Left ventricle myocardium inferior (tissue), 1 donor: ENCODE data around the gene CMIP. TPM values are rescaled to one million over a fixed set of nuclear protein-coding genes. Genes with fewer than 3 reads are reported as not detected.
A peak's percentile ranks its signal among the peaks of the same experiment; 100 is the strongest.

Experiments used
- DNase-seq: peaks from one replicate; pipeline ENCODE4 v3.0.0-alpha.2; 2020
- H3K27ac ChIP-seq: fragments of 200-600 bp; replicated peaks from 2 replicates; pipeline ENCODE4 v1.8.0; 2021
- H3K27me3 ChIP-seq: fragments of 200-600 bp; 2 replicates; pipeline ENCODE4 v1.8.0; 2021; ENCODE audit warnings: low read depth
- H3K36me3 ChIP-seq: fragments of 200-600 bp; 2 replicates; pipeline ENCODE4 v1.8.0; 2021
- H3K4me1 ChIP-seq: fragments of 200-600 bp; 2 replicates; pipeline ENCODE4 v1.8.0; 2021
- H3K4me3 ChIP-seq: fragments of 200-600 bp; 2 replicates; pipeline ENCODE4 v1.8.0; 2021; ENCODE audit warnings: mild to moderate bottlenecking, moderate library complexity
- H3K9me3 ChIP-seq: fragments of 200-600 bp; replicated peaks from 2 replicates; pipeline ENCODE4 v1.8.0; 2021
- CTCF ChIP-seq: fragments of 200-600 bp; IDR thresholded peaks from 2 replicates; pipeline ENCODE4 v1.8.0; 2021; ENCODE audit warnings: antibody characterized with exemption, mild to moderate bottlenecking, borderline replicate concordance
- intact Hi-C: fragments of 100-400 bp; cut with micrococcal nuclease; formaldehyde crosslinking; loops from one replicate; pipeline ENCODE4 v1.11.0; 2022
- total RNA-seq: library from RNA; stranded (reverse); fragmentation: NEBNext Ultra II Directional; extraction: Animal tissue kit (Norgen Biotek cat#: 25700); gene quantifications from one replicate; pipeline ENCODE4 v1.2.1, GENCODE V29; 2021
- donor health status: DM: no; HTN: yes; CAD: no; lungs with severe emphysema.

CMIP gene
- total RNA-seq, 1 donor from 2014 or later, result 11.2 TPM

DNA sequence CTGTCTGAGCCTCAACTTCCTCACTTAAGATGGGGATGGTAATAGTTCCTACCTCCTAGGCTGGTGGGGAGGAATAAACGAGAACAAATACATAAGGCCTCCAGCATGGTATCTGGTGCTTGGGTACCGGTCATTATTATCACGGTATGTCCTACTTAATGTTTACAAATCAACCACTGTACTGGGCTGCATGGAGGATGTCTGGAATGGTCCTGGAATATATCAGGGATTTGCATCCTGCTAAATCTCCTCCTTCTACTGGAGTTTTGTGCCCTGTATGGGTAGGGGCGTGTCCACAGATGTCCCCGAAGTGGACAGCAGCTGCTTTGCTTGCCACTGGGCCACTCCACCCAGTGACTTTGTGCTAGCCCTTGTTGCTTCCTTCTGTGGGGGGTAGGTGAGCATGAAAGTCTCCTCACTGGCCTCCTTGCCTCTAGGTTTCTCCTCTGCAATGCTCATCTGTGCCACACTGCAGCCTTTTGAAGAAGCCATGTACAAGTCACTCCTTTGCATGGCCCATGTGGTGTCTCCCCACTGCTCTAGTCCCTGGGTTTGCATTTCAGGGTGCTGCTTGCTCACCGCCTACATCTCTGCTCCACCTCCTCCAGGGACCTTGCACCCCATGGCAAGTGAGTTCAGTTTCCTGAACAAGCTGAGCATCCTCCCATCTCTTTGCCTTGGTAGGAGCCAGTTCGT is 2.2 kb upstream of the CMIP start:
- H3K36me3 ChIP-seq, result no peaks in the 10 kb centered on the region
- peaks cover 29% of the 10 kb centered on the region for H3K4me1 ChIP-seq
- H3K4me3 ChIP-seq, result no peak overlapping the region
- TF ChIP-seq CTCF, result no peak
- DNase-seq, result no peak
- H3K27me3 ChIP-seq, result peaks cover 5% of the 10 kb centered on the region
- H3K27ac ChIP-seq, result no peak overlapping the region
- intact Hi-C loops, result no loop called here
- no peaks in the 10 kb centered on the region for H3K9me3 ChIP-seq

GRCh38 chr16:81442916-81443687 is 1.5 kb upstream of the CMIP start:
- intact Hi-C loops, result no loop called here
- peak overlapping the region; percentile 83 for H3K27ac ChIP-seq
- H3K4me1 ChIP-seq, result peaks cover 37% of the 10 kb centered on the region
- H3K36me3 ChIP-seq, result no peaks in the 10 kb centered on the region
- H3K9me3 ChIP-seq, result no peaks in the 10 kb centered on the region
- no peaks in the 10 kb centered on the region for H3K27me3 ChIP-seq
- no peak for TF ChIP-seq CTCF
- DNase-seq, result no peak
- no peak overlapping the region for H3K4me3 ChIP-seq

DNA sequence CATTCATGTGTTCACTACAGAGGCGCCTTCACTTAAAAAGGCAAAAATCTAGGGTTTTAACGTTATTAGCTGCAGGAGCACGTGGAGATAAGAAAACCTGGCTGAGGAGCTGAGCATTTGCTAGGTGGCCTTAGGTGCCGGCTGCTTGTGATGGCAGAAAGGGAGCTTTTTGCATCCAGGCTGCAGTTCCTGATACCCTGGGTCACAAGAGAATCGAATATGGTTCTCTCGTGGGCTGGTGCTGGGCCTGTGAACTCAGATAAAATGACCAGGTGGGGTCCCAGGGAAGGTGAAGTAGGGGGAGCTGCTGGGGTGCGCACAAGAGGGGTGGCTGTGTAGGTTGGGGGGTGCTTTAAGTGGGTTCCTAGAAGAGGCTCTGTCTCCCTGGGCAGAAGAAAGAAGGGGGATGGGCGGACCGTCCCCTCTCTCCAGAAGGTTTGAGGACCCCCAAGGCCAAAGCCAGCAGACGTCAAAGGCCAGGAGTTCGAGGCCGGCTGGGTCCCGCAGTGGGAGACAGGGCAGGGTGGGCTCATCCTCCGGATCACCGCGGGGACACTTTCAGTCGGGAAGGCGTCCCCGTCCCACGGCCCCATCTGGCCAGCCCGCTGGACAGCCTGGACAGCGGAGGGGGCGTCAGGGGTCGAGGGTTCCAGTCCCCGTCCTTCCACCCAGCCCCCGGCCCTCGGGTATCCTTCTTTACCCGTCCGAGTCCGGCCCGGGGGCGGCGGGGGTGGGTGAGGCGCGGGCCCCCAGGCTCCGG is 740 bp upstream of the CMIP start:
- Histone ChIP-seq H3K27ac (peak overlapping the region; percentile 83), H3K9me3 (no peaks in the 10 kb centered on the region), H3K4me1 (peaks cover 43% of the 10 kb centered on the region), H3K4me3 (peak overlapping the region; percentile 77), H3K27me3 (no peaks in the 10 kb centered on the region), H3K36me3 (no peaks in the 10 kb centered on the region)
- DNase-seq, result peak; percentile 40
- TF ChIP-seq CTCF, result no peak
- intact Hi-C loops, result no loop called here

- intact Hi-C loops, result no loop called here
- DNase-seq, result no peak
- H3K4me1 ChIP-seq, result peaks cover 43% of the 10 kb centered on the region
Measured at GRCh38 chr16:81445143-81445961, 744 bp downstream of the CMIP start.

More at GRCh38 chr16:81445143-81445961, 744 bp downstream of the CMIP start:
- Histone ChIP-seq H3K36me3 (no peaks in the 10 kb centered on the region), H3K27ac (peak overlapping the region; percentile 83), H3K9me3 (no peaks in the 10 kb centered on the region), H3K27me3 (no peaks in the 10 kb centered on the region), H3K4me3 (peak overlapping the region; percentile 77)
- peak; percentile 34 for TF ChIP-seq CTCF
